ENCODE measurements around the gene VTI1A. TPM values are rescaled to one million over a fixed set of nuclear protein-coding genes. Genes with fewer than 3 reads are reported as not detected.

Gene VTI1A
- polyA plus RNA-seq, 1 of the 3 experiments (the other 2 are of a cell fraction), result 8.3 TPM

DNA sequence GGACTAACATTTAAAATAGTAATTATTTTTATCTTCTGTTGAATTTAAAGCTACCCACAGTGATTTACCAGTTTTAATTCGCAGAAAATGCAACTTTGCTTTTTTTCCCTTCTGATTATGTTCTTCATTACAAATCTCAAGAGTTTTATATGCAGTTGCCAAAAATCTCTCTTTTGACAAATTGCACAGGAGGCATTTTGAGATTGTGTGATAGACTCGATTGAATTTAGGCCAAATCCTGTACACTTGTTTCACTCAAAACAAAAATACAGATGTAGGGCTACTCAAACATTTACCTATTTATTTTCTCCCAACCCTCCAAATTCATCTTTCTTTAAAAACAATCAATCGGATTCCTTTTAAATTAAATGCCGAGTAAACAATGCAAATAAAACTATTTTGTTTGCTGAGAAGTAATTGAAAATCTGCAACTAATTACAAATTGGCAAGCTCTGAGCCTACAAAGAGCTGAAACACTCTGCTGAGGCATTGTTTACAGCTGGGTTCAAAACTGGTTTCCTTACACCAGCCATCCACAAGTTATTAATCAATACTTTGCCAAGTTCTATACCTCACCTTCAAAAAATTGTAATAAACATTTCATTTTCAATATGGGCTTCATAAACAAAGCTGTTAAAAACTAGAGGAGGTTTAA lies 288.2 kb downstream of the VTI1A start:
- H3K9me3 ChIP-seq, result no peaks in the 10 kb centered on the region
- DNase-seq, result no peak
- H2AFZ ChIP-seq (ENCODE audit: low read depth), result no peak overlapping the region
- ChIA-PET CTCF (interaction anchor here (1.1 kb wide), 1 partner anchor 14 kb away, joined by 3 read pairs; no protein-coding TSS in a partner anchor), POLR2A (no interaction called here)
- H3K4me1 ChIP-seq (ENCODE audit: control insufficient read depth in 1 of 2, insufficient read depth in 2 of 2, low read depth in 1 of 2, low read length in 1 of 2), result peaks cover 15 to 21% of the 10 kb centered on the region in 2 experiments; a peak in 3 of 4 replicates
- H3K4me3 ChIP-seq (ENCODE audit: low read depth in 2 of 2, low read length in 1 of 2), result no peak overlapping the region
- peaks cover 8% of the 10 kb centered on the region for H3F3A ChIP-seq (replicated peaks; ENCODE audit: insufficient read depth)
- no peaks in the 10 kb centered on the region; the same call in 1 of the 2 replicates for H3K79me2 ChIP-seq (ENCODE audit: insufficient read depth)
- no peaks in the 10 kb centered on the region for H3K36me3 ChIP-seq (replicated peaks in 1 of 2; ENCODE audit: control insufficient read depth in 1 of 2, insufficient read depth in 2 of 2, low read length in 1 of 2)
- H3K27me3 ChIP-seq (ENCODE audit: insufficient read depth), result no peaks in the 10 kb centered on the region
- H3K9me2 ChIP-seq, result no peaks in the 10 kb centered on the region
- no peak overlapping the region for H3K9ac ChIP-seq
- no peaks in the 10 kb centered on the region for H4K20me1 ChIP-seq (ENCODE audit: insufficient read depth)
- no peak overlapping the region for H3K4me2 ChIP-seq
- H3K27ac ChIP-seq (ENCODE audit: low read depth in 2 of 2, low read length in 1 of 2), result peak overlapping the region in 1 of 2 experiments; percentile 50; a peak in 2 of 4 replicates
- WGBS (ENCODE audit: low lambda C conversion rate), result 53% methylated on average over 4 of the region's 4 CpGs
- TF ChIP-seq EP300 (IDR thresholded peaks at IDR 0.05; ENCODE audit: borderline replicate concordance in 1 of 2, low read depth in 1 of 2, low read length in 1 of 2), result peak in 1 of 2 experiments; percentile 64; a peak in 2 of 4 replicates
- TF ChIP-seq JUND (IDR thresholded peaks at IDR 0.05), result no peak
- no peak for TF ChIP-seq GABPA (IDR thresholded peaks at IDR 0.05; ENCODE audit: low read depth)
- TF ChIP-seq CHD2 (IDR thresholded peaks at IDR 0.05; ENCODE audit: low read length, partially characterized antibody), result no peak
- TF ChIP-seq, protein P1, sequence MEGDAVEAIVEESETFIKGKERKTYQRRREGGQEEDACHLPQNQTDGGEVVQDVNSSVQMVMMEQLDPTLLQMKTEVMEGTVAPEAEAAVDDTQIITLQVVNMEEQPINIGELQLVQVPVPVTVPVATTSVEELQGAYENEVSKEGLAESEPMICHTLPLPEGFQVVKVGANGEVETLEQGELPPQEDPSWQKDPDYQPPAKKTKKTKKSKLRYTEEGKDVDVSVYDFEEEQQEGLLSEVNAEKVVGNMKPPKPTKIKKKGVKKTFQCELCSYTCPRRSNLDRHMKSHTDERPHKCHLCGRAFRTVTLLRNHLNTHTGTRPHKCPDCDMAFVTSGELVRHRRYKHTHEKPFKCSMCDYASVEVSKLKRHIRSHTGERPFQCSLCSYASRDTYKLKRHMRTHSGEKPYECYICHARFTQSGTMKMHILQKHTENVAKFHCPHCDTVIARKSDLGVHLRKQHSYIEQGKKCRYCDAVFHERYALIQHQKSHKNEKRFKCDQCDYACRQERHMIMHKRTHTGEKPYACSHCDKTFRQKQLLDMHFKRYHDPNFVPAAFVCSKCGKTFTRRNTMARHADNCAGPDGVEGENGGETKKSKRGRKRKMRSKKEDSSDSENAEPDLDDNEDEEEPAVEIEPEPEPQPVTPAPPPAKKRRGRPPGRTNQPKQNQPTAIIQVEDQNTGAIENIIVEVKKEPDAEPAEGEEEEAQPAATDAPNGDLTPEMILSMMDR (IDR thresholded peaks at IDR 0.05), result no peak
- TF ChIP-seq, protein P2, sequence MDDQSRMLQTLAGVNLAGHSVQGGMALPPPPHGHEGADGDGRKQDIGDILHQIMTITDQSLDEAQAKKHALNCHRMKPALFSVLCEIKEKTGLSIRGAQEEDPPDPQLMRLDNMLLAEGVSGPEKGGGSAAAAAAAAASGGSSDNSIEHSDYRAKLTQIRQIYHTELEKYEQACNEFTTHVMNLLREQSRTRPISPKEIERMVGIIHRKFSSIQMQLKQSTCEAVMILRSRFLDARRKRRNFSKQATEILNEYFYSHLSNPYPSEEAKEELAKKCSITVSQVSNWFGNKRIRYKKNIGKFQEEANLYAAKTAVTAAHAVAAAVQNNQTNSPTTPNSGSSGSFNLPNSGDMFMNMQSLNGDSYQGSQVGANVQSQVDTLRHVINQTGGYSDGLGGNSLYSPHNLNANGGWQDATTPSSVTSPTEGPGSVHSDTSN (IDR thresholded peaks at IDR 0.05), result no peak
- no peak for TF ChIP-seq RXRA (IDR thresholded peaks at IDR 0.05; ENCODE audit: borderline replicate concordance, low read depth)
- no peak for TF ChIP-seq SMC3 (IDR thresholded peaks at IDR 0.05; ENCODE audit: low read depth, low read length)
- TF ChIP-seq NFIC (IDR thresholded peaks at IDR 0.05; ENCODE audit: borderline replicate concordance), result 0 out of 2 replicates have a peak, but pooled peaks have one; percentile 7
- no peak for TF ChIP-seq FOXM1 (IDR thresholded peaks at IDR 0.05; ENCODE audit: low read depth)
- TF ChIP-seq, protein P3, sequence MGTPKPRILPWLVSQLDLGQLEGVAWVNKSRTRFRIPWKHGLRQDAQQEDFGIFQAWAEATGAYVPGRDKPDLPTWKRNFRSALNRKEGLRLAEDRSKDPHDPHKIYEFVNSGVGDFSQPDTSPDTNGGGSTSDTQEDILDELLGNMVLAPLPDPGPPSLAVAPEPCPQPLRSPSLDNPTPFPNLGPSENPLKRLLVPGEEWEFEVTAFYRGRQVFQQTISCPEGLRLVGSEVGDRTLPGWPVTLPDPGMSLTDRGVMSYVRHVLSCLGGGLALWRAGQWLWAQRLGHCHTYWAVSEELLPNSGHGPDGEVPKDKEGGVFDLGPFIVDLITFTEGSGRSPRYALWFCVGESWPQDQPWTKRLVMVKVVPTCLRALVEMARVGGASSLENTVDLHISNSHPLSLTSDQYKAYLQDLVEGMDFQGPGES (IDR thresholded peaks at IDR 0.05; ENCODE audit: low read depth, low read length), result no peak
- no peak for TF ChIP-seq NRF1 (IDR thresholded peaks at IDR 0.05; ENCODE audit: low read depth, low read length)
- no peak for TF ChIP-seq EZH2phosphoT487 (IDR thresholded peaks at IDR 0.05; ENCODE audit: borderline replicate concordance, low read depth)
- no peak for TF ChIP-seq POLR2AphosphoS5 (IDR thresholded peaks at IDR 0.05; ENCODE audit: low read depth, low read length)
- no peak for TF ChIP-seq SIN3A (IDR thresholded peaks at IDR 0.05; ENCODE audit: borderline replicate concordance, low read depth, low read length)
- TF ChIP-seq RAD21 (IDR thresholded peaks at IDR 0.05; ENCODE audit: low read length), result no peak
- peak; percentile 45; the same call in 1 of the 2 replicates for TF ChIP-seq GATA2 (CRISPR knock-in tag; IDR thresholded peaks at IDR 0.05)
- no peak for TF ChIP-seq MEF2A (IDR thresholded peaks at IDR 0.05; ENCODE audit: borderline replicate concordance, low read depth)
- peak; percentile 34; the same call in 1 of the 2 replicates for TF ChIP-seq RCOR1 (IDR thresholded peaks at IDR 0.05; ENCODE audit: low read length)
- TF ChIP-seq TCF12 (IDR thresholded peaks at IDR 0.05), result 0 out of 2 replicates have a peak, but pooled peaks have one; percentile 26
- TF ChIP-seq, protein P4, sequence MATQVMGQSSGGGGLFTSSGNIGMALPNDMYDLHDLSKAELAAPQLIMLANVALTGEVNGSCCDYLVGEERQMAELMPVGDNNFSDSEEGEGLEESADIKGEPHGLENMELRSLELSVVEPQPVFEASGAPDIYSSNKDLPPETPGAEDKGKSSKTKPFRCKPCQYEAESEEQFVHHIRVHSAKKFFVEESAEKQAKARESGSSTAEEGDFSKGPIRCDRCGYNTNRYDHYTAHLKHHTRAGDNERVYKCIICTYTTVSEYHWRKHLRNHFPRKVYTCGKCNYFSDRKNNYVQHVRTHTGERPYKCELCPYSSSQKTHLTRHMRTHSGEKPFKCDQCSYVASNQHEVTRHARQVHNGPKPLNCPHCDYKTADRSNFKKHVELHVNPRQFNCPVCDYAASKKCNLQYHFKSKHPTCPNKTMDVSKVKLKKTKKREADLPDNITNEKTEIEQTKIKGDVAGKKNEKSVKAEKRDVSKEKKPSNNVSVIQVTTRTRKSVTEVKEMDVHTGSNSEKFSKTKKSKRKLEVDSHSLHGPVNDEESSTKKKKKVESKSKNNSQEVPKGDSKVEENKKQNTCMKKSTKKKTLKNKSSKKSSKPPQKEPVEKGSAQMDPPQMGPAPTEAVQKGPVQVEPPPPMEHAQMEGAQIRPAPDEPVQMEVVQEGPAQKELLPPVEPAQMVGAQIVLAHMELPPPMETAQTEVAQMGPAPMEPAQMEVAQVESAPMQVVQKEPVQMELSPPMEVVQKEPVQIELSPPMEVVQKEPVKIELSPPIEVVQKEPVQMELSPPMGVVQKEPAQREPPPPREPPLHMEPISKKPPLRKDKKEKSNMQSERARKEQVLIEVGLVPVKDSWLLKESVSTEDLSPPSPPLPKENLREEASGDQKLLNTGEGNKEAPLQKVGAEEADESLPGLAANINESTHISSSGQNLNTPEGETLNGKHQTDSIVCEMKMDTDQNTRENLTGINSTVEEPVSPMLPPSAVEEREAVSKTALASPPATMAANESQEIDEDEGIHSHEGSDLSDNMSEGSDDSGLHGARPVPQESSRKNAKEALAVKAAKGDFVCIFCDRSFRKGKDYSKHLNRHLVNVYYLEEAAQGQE (IDR thresholded peaks at IDR 0.05; ENCODE audit: low read depth, low read length), result no peak
- no peak for TF ChIP-seq YY1 (IDR thresholded peaks at IDR 0.05; ENCODE audit: low read depth)
- TF ChIP-seq RFX5 (IDR thresholded peaks at IDR 0.05; ENCODE audit: low read length), result no peak
- TF ChIP-seq, protein P5, sequence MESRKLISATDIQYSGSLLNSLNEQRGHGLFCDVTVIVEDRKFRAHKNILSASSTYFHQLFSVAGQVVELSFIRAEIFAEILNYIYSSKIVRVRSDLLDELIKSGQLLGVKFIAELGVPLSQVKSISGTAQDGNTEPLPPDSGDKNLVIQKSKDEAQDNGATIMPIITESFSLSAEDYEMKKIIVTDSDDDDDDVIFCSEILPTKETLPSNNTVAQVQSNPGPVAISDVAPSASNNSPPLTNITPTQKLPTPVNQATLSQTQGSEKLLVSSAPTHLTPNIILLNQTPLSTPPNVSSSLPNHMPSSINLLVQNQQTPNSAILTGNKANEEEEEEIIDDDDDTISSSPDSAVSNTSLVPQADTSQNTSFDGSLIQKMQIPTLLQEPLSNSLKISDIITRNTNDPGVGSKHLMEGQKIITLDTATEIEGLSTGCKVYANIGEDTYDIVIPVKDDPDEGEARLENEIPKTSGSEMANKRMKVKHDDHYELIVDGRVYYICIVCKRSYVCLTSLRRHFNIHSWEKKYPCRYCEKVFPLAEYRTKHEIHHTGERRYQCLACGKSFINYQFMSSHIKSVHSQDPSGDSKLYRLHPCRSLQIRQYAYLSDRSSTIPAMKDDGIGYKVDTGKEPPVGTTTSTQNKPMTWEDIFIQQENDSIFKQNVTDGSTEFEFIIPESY (IDR thresholded peaks at IDR 0.05; ENCODE audit: borderline replicate concordance, low read depth), result no peak
